CD4-positive, CD25-positive, alpha-beta regulatory T cell (primary cell): ENCODE data around the gene ABHD16A. TPM values are rescaled to one million over a fixed set of nuclear protein-coding genes. Genes with fewer than 3 reads are reported as not detected.
"Not testable (repeated sequence)": the region's sequence is repeated elsewhere in the genome, so short reads cannot be mapped to it uniquely, and the experiment has no call there.

ENCODE experiments used
- ATAC-seq, 2 donors: fragments of 150-1000 bp; cut with Tn5 transposase; one replicate each; pipeline ENCODE4 v1.10.0; 2021; ENCODE audit warnings: low read depth in 2 of 2, moderate number of reproducible peaks in 2 of 2, moderate library complexity in 1 of 2
- DNase-seq, 3 donors: peaks; one replicate each; pipeline versions ENCODE4 v3.0.0 to v3.0.0-alpha.2; 2012 to 2022; ENCODE audit warnings: mixed read lengths in 1 of 3
- H3K27ac ChIP-seq: one replicate; pipeline ENCODE4 v1.7.0; 2013; ENCODE audit warnings: mild to moderate bottlenecking, low read length; ENCODE audit not compliant: insufficient read depth, poor library complexity, severe bottlenecking
- H3K27me3 ChIP-seq: one replicate; pipeline ENCODE4 v1.7.0; 2013; ENCODE audit warnings: low read length; ENCODE audit not compliant: control insufficient read depth, insufficient read depth
- H3K36me3 ChIP-seq: one replicate; pipeline ENCODE4 v1.7.0; 2013; ENCODE audit warnings: mild to moderate bottlenecking, low read length, moderate library complexity; ENCODE audit not compliant: control insufficient read depth, insufficient read depth
- H3K4me1 ChIP-seq: 2 replicates; pipeline ENCODE4 v1.7.0; 2013; ENCODE audit warnings: mild to moderate bottlenecking, low read length; ENCODE audit not compliant: insufficient read depth, control insufficient read depth, poor library complexity, severe bottlenecking
- H3K4me3 ChIP-seq: one replicate; pipeline ENCODE4 v1.7.0; 2013; ENCODE audit warnings: low read depth, mild to moderate bottlenecking, low read length, moderate library complexity
- H3K9me3 ChIP-seq, 2 experiments: 1 replicate in 1 of 2; 2 replicates in 1 of 2; pipeline ENCODE4 v1.7.0; 2013; ENCODE audit warnings: low read length in 2 of 2, mild to moderate bottlenecking in 1 of 2, moderate library complexity in 1 of 2; ENCODE audit not compliant: control insufficient read depth in 2 of 2
- H3K27ac Mint-ChIP-seq, 3 donors: one replicate each; pipeline ENCODE4 v1.8.0; 2020 to 2022; ENCODE audit warnings: mild to moderate bottlenecking in 3 of 3, mixed read lengths in 3 of 3, moderate library complexity in 2 of 3
- H3K27me3 Mint-ChIP-seq: one replicate; pipeline ENCODE4 v1.8.0; 2022; ENCODE audit warnings: mild to moderate bottlenecking, mixed read lengths
- H3K36me3 Mint-ChIP-seq: one replicate; pipeline ENCODE4 v1.8.0; 2020; ENCODE audit warnings: mixed read lengths
- H3K4me1 Mint-ChIP-seq, 4 donors: one replicate each; pipeline ENCODE4 v1.8.0; 2020 to 2022; ENCODE audit warnings: mixed read lengths in 4 of 4, mild to moderate bottlenecking in 1 of 4
- H3K4me3 Mint-ChIP-seq, 4 donors: one replicate each; pipeline ENCODE4 v1.8.0; 2020 to 2022; ENCODE audit warnings: mild to moderate bottlenecking in 4 of 4, mixed read lengths in 4 of 4, moderate library complexity in 3 of 4
- H3K9me3 Mint-ChIP-seq, 7 donors: one replicate each; pipeline ENCODE4 v1.8.0; 2020 to 2022; ENCODE audit warnings: mixed read lengths in 7 of 7, mild to moderate bottlenecking in 3 of 7, moderate library complexity in 2 of 7
- polyA plus RNA-seq, 4 donors: library from polyadenylated mRNA; unstranded; fragments of 300-500 nt; fragmentation: Illumina TruSeq; gene quantifications; one replicate each; pipeline ENCODE4 v1.2.3, GENCODE V29; 2021
- total RNA-seq: library from RNA; stranded (reverse); gene quantifications from one replicate; pipeline ENCODE4 v1.2.3, GENCODE V29; 2022

Gene ABHD16A
- total and polyA plus RNA-seq, 5 donors from 2014 or later = 33.4 to 78.4 (median 36.6) TPM

- H3K36me3 ChIP-seq = no peaks in the 10 kb centered on the region
- Mint-ChIP-seq H3K36me3 (no peaks in the 10 kb centered on the region), H3K9me3 (no peaks in the 10 kb centered on the region), H3K27me3 (peaks cover 5% of the 10 kb centered on the region), H3K27ac (peak overlapping the region in 1 of 3 donors; percentile 89), H3K4me1 (peaks cover 0 to 22% (median 10%) of the 10 kb centered on the region in 4 donors), H3K4me3 (no peak overlapping the region)
- peaks cover 11% of the 10 kb centered on the region for H3K4me1 ChIP-seq
- no peak for DNase-seq
- no peaks in the 10 kb centered on the region for H3K9me3 ChIP-seq
- ATAC-seq = no peak
- no peak overlapping the region for H3K27ac ChIP-seq
- H3K27me3 ChIP-seq = no peaks in the 10 kb centered on the region
- no peak overlapping the region for H3K4me3 ChIP-seq
Measured at GRCh38 chr6:31713991-31714684, 11.0 kb upstream of the ABHD16A start.

- H3K4me3 ChIP-seq = no peak overlapping the region
- Mint-ChIP-seq H3K4me1 (peaks cover 0 to 22% (median 10%) of the 10 kb centered on the region in 4 donors), H3K4me3 (no peak overlapping the region), H3K36me3 (no peaks in the 10 kb centered on the region), H3K27ac (no peak overlapping the region), H3K27me3 (peaks cover 5% of the 10 kb centered on the region), H3K9me3 (no peaks in the 10 kb centered on the region)
- no peak for ATAC-seq
- no peak for DNase-seq
- H3K36me3 ChIP-seq = no peaks in the 10 kb centered on the region
- H3K4me1 ChIP-seq = peaks cover 11% of the 10 kb centered on the region
- H3K9me3 ChIP-seq = no peaks in the 10 kb centered on the region
- no peak overlapping the region for H3K27ac ChIP-seq
- H3K27me3 ChIP-seq = no peaks in the 10 kb centered on the region
Measured at GRCh38 chr6:31713465-31713864, 10.3 kb upstream of the ABHD16A start.

GRCh38 chr6:31712296-31712695, 9.2 kb upstream of the ABHD16A start:
- ATAC-seq (peak; percentile 57 to 71), DNase-seq (peak in 1 of 3 donors; percentile 63)
- H3K9me3 Mint-ChIP-seq = no peaks in the 10 kb centered on the region
- no peak overlapping the region for H3K4me3 ChIP-seq
- H3K27ac ChIP-seq = no peak overlapping the region
- no peaks in the 10 kb centered on the region for H3K36me3 Mint-ChIP-seq
- no peaks in the 10 kb centered on the region for H3K27me3 ChIP-seq
- no peaks in the 10 kb centered on the region for H3K9me3 ChIP-seq
- no peaks in the 10 kb centered on the region for H3K36me3 ChIP-seq
- H3K4me1 Mint-ChIP-seq = peaks cover 0 to 22% (median 10%) of the 10 kb centered on the region in 4 donors
- peaks cover 5% of the 10 kb centered on the region for H3K27me3 Mint-ChIP-seq
- peaks cover 11% of the 10 kb centered on the region for H3K4me1 ChIP-seq
- H3K4me3 Mint-ChIP-seq = no peak overlapping the region
- H3K27ac Mint-ChIP-seq = peak overlapping the region in 1 of 3 donors; percentile 65

GRCh38 chr6:31711233-31711632, 8.1 kb upstream of the ABHD16A start:
- Histone ChIP-seq H3K4me3 (no peak overlapping the region), H3K4me1 (peaks cover 11% of the 10 kb centered on the region), H3K27me3 (no peaks in the 10 kb centered on the region), H3K27ac (no peak overlapping the region), H3K9me3 (no peaks in the 10 kb centered on the region), H3K36me3 (no peaks in the 10 kb centered on the region)
- Mint-ChIP-seq H3K36me3 (no peaks in the 10 kb centered on the region), H3K4me3 (peak overlapping the region in 1 of 4 donors; percentile 52), H3K9me3 (no peaks in the 10 kb centered on the region), H3K27me3 (peaks cover 5% of the 10 kb centered on the region), H3K27ac (peak overlapping the region; percentile 34 to 79 (median 52)), H3K4me1 (peaks cover 0 to 22% (median 10%) of the 10 kb centered on the region in 4 donors)
- DNase-seq (peak in 1 of 3 donors; percentile 70), ATAC-seq (no peak)

GRCh38 chr6:31710523-31711219, 7.5 kb upstream of the ABHD16A start:
- H3K4me3 Mint-ChIP-seq = peak overlapping the region in 2 of 4 donors; percentile 51 to 66
- H3K27ac Mint-ChIP-seq = peak overlapping the region in 2 of 3 donors; percentile 52 to 83
- H3K9me3 Mint-ChIP-seq = no peaks in the 10 kb centered on the region
- DNase-seq (no peak), ATAC-seq (no peak)
- no peaks in the 10 kb centered on the region for H3K36me3 ChIP-seq
- H3K4me3 ChIP-seq = no peak overlapping the region
- no peaks in the 10 kb centered on the region for H3K36me3 Mint-ChIP-seq
- no peaks in the 10 kb centered on the region for H3K9me3 ChIP-seq
- peaks cover 0 to 22% (median 10%) of the 10 kb centered on the region in 4 donors for H3K4me1 Mint-ChIP-seq
- H3K4me1 ChIP-seq = peaks cover 11% of the 10 kb centered on the region
- H3K27me3 ChIP-seq = no peaks in the 10 kb centered on the region
- no peak overlapping the region for H3K27ac ChIP-seq
- peaks cover 5% of the 10 kb centered on the region for H3K27me3 Mint-ChIP-seq

GRCh38 chr6:31709157-31709556, 6.0 kb upstream of the ABHD16A start:
- peaks cover 0 to 21% (median 9%) of the 10 kb centered on the region in 4 donors for H3K4me1 Mint-ChIP-seq
- not testable (repeated sequence) for H3K27me3 ChIP-seq, H3K27me3 Mint-ChIP-seq, H3K4me3 Mint-ChIP-seq, H3K9me3 Mint-ChIP-seq, DNase-seq, H3K9me3 ChIP-seq, H3K4me3 ChIP-seq, H3K36me3 ChIP-seq, ATAC-seq, H3K27ac Mint-ChIP-seq, H3K27ac ChIP-seq, H3K36me3 Mint-ChIP-seq
- H3K4me1 ChIP-seq = peaks cover 11% of the 10 kb centered on the region

GRCh38 chr6:31708224-31708623, 5.1 kb upstream of the ABHD16A start:
- ATAC-seq (no peak), DNase-seq (no peak)
- H3K27me3 ChIP-seq = no peaks in the 10 kb centered on the region
- no peaks in the 10 kb centered on the region for H3K36me3 ChIP-seq
- peaks cover 0 to 26% (median 13%) of the 10 kb centered on the region in 4 donors for H3K4me1 Mint-ChIP-seq
- no peaks in the 10 kb centered on the region for H3K36me3 Mint-ChIP-seq
- H3K27ac Mint-ChIP-seq = no peak overlapping the region
- H3K9me3 Mint-ChIP-seq = no peaks in the 10 kb centered on the region
- no peaks in the 10 kb centered on the region for H3K9me3 ChIP-seq
- peaks cover 5% of the 10 kb centered on the region for H3K27me3 Mint-ChIP-seq
- no peak overlapping the region for H3K27ac ChIP-seq
- H3K4me3 ChIP-seq = no peak overlapping the region
- H3K4me3 Mint-ChIP-seq = no peak overlapping the region
- H3K4me1 ChIP-seq = peaks cover 19% of the 10 kb centered on the region
